Neural progenitor cell (in vitro differentiated cells): ENCODE measurements around the gene GSDMA.

Experiments
- CTCF ChIP-seq: fragments of 200-600 bp; sonication (generic); IDR thresholded peaks from 2 replicates; pipeline ENCODE4 v1.5.1; 2017; ENCODE audit warnings: antibody characterized with exemption, mild to moderate bottlenecking
- EZH2 ChIP-seq: fragments of 200-600 bp; sonication (generic); IDR thresholded peaks from 2 replicates; pipeline ENCODE4 v1.6.1; 2017; ENCODE audit warnings: antibody characterized with exemption, mild to moderate bottlenecking, moderate library complexity

GRCh38 chr17:39963829-39964228, 1.0 kb downstream of the GSDMA start:
- TF ChIP-seq CTCF (no peak), EZH2 (no peak)
